ENCODE measurements around the gene CGNL1.

DNA sequence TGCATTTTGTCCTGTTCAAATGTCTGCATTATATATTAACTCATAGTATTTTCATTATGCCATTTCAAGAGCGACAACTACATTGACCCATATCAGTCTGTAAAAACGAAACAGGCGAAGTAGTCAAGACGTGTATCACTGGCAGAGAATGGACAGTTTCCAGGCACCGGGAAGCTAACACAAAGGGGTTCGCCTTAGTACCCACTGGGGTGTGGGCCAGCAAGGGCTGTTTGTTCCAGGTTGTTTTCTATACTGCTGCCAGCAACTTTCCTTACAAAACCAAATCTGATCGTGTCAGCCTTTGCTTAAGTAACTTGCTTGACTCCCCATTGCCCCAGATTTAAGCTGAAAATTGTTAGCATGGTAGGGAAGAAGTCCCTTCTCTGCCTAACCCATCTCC, 87.1 kb downstream of the CGNL1 start:
- TF ChIP-seq CTCF (IDR thresholded peaks at IDR 0.05; ENCODE audit: insufficient read depth, low read length) (no peak), SPI1 (IDR thresholded peaks at IDR 0.05; ENCODE audit: borderline replicate concordance, low read depth) (no peak), POLR2AphosphoS5 (IDR thresholded peaks at IDR 0.05; ENCODE audit: low read depth) (no peak), REST (IDR thresholded peaks at IDR 0.05; ENCODE audit: insufficient replicate concordance, low read depth) (no peak), GABPA (IDR thresholded peaks at IDR 0.05; ENCODE audit: low read depth) (no peak)

Measured in HL-60 (cell line).